Stimulated activated CD8-positive, alpha-beta memory T cell treated with anti-CD3 and anti-CD28 coated beads, Interleukin-4, amount 100 ng/mL, for 1 hour (primary cell): ENCODE data around the gene TBRG4.

Experiments used
- DNase-seq, 2 donors: peaks; one replicate each; pipeline ENCODE4 v3.0.0-alpha.2; 2020; ENCODE audit warnings: low read depth in 2 of 2, low spot score in 1 of 2

The TBRG4 gene

DNA sequence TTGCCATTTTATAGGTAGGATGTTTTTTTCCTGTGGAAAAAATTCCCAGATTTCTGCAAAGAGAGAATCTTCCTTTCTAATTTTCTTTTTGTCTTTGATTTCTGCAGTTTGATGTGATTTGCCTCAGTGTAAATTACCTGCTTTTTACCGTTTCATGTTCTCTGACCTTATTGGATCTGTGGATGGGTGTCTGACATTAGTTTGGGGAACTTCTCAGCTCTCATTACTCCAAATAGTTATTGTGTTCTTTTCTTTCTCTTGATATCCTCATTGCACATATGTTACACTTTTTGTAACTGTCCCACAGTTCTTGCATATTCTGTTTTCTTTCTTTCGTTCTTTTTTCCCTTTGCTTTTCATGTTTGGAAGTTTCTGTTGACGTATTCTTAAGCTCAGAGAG lies 51.2 kb downstream of the TBRG4 start:
- no peak for DNase-seq

- DNase-seq = no peak
These were observed 53.6 kb downstream of the TBRG4 start for GRCh38 chr7:45057878-45058277.

DNA sequence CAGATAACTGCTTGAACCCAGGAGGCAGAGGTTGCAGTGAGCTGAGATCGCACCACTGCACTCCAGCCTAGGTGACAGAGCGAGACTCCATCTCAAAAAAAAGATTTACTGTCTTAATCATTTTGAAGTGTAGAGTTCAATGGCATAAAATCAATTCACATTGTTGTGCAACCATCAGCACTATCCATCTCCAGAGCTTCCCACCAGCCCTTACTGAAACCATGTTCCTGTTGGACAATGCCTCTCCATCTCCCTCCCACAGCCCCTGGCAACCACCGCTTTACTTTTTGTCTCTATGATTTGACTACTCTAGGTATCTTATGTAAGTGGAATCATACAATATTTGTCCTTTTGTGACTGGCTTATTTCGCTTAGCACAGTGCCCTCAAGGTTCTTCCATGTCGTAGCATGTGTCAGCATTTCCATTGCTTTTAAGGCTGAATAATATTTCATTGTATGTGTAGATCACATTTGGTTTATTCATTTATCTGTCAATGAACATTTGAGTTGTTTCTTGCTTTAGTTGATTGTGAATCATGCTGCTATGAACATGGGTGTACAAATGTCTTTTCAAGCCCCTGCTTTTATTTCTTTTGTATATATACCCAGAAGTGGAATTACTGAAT lies 55.8 kb downstream of the TBRG4 start:
- no peak for DNase-seq

DNA sequence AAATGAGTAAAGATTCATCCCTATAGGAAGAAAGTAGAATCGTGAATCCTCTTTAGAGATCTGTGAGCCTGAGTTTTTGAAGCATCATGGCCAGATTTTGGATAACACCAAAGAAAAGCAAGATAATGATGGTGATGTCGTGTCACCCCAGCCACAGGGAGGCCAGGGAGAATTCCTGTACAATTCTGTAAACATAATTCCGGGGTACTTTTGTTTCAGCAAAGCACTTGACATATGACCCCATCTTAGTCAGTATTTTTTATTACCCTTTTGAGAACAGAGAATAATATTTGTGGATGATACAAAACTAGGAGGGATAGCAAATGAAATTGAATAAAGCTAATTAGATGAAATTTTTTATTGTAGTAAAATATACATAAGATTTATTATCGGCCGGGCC lies 56.5 kb downstream of the TBRG4 start:
- no peak for DNase-seq

DNA sequence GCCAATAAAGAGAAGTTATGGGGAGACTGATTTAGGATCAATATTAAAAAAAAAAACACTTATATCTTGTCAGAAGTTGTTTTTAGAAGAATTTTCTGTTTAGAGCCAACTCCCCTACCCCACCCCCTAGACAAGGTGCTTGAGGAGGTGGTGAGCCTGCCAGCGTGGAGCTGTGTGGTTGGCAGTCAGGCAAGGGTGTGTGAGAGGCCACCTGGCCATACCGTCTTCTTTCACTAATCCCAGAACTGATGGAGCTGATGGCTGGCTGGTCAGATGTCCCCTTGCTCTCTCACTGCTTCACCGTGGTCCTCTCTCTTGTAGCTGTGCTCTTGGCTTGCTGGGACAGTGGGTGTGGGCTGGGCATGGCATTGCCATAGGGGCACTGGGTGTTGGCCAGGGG lies 57.1 kb downstream of the TBRG4 start:
- no peak for DNase-seq

DNA sequence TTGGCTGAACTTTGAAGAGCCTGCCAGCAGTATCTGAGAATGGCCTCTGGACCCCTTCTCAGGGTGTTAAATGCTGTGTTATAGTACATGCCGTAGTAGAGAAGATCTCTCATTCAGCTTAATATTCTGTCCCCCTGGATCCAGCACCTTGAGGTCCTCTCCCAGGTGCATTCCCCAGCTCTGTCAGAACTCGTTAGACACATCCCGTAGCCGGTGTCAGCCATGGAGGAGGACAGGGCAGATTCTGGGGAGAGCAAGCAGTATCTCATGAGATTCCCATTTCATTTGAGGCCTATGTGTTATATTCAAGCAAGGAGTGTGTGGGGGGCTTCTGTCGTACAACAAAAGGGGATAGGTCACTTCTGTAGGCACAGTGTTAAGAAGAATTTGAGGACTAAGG lies 57.6 kb downstream of the TBRG4 start:
- DNase-seq = no peak

DNA sequence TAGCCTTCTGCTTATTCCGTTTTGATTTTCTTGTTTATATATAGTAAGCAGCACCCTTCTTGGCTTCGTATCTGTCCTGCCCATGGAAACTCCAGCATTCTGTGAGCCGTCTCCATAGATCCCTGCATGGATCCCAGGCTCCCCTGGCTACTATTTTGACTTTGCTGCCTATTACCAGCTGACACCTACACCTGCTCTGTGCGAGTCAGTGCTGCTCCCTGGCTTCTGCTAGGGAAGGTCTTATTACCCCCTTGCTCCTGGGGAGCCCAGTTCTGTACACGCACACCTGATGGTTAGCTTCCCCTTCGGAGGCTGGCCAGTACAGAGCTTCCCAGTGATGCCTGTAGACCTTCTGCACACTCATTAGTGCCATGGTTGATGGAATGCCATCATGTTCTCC lies 58.1 kb downstream of the TBRG4 start:
- no peak for DNase-seq

GRCh38 chr7:45052011-45052410 lies 59.5 kb downstream of the TBRG4 start:
- no peak for DNase-seq

GRCh38 chr7:45050198-45050597 lies 61.3 kb downstream of the TBRG4 start:
- no peak for DNase-seq
